H9 (cell line): ENCODE measurements around the gene SPSB4. TPM values are rescaled to one million over a fixed set of nuclear protein-coding genes. Genes with fewer than 3 reads are reported as not detected.

ENCODE experiments used
- DNase-seq: peaks from one replicate; pipeline ENCODE4 v3.0.0-alpha.2; 2017
- H2AFZ ChIP-seq: one replicate; pipeline ENCODE4 v1.6.1; 2013; ENCODE audit warnings: mild to moderate bottlenecking, low read length, control low read depth, moderate library complexity
- H2AK5ac ChIP-seq: 2 replicates; pipeline ENCODE4 v1.6.1; 2013; ENCODE audit warnings: low read length, control low read depth, mixed read lengths; ENCODE audit not compliant: insufficient read length
- H2BK120ac ChIP-seq: one replicate; pipeline ENCODE4 v1.6.1; 2013; ENCODE audit warnings: low read depth, mild to moderate bottlenecking, low read length, control low read depth, inconsistent platforms; ENCODE audit not compliant: poor library complexity, severe bottlenecking
- H2BK12ac ChIP-seq: 2 replicates; pipeline ENCODE4 v1.6.1; 2013; ENCODE audit warnings: low read length, control low read depth, mixed read lengths, low read depth; ENCODE audit not compliant: insufficient read length
- H2BK15ac ChIP-seq: 2 replicates; pipeline ENCODE4 v1.6.1; 2013; ENCODE audit warnings: low read depth, low read length, control low read depth
- H2BK20ac ChIP-seq: one replicate; pipeline ENCODE4 v1.6.1; 2013; ENCODE audit warnings: low read depth, mild to moderate bottlenecking, low read length, control low read depth, inconsistent platforms; ENCODE audit not compliant: poor library complexity, severe bottlenecking
- H2BK5ac ChIP-seq: 2 replicates; pipeline ENCODE4 v1.6.1; 2013; ENCODE audit warnings: low read length, control low read depth, mixed read lengths; ENCODE audit not compliant: insufficient read length
- H3K14ac ChIP-seq: 2 replicates; pipeline ENCODE4 v1.6.1; 2013; ENCODE audit warnings: low read length, control low read depth; ENCODE audit not compliant: insufficient read depth
- H3K18ac ChIP-seq: 2 replicates; pipeline ENCODE4 v1.6.1; 2013; ENCODE audit warnings: low read depth, mild to moderate bottlenecking, mixed read lengths, low read length, control low read depth; ENCODE audit not compliant: insufficient read length
- H3K23ac ChIP-seq: 2 replicates; pipeline ENCODE4 v1.6.1; 2013; ENCODE audit warnings: low read length, control low read depth, mixed read lengths, low read depth; ENCODE audit not compliant: insufficient read length
- H3K23me2 ChIP-seq: 2 replicates; pipeline ENCODE4 v1.6.1; 2013; ENCODE audit warnings: low read depth, mild to moderate bottlenecking, mixed read lengths, low read length, control low read depth; ENCODE audit not compliant: insufficient read length, poor library complexity, severe bottlenecking
- H3K27ac ChIP-seq: 2 replicates; pipeline ENCODE4 v1.5.1; 2013; ENCODE audit warnings: low read length, control low read depth, mixed read lengths, low read depth; ENCODE audit not compliant: insufficient read length
- H3K27me3 ChIP-seq: 2 replicates; pipeline ENCODE4 v1.6.1; 2013; ENCODE audit warnings: low read length, control low read depth, inconsistent platforms; ENCODE audit not compliant: insufficient read depth
- H3K4ac ChIP-seq: 2 replicates; pipeline ENCODE4 v1.6.1; 2013; ENCODE audit warnings: low read depth, mild to moderate bottlenecking, control low read depth, inconsistent platforms, low read length, moderate library complexity
- H3K4me1 ChIP-seq: 2 replicates; pipeline ENCODE4 v1.6.1; 2013; ENCODE audit warnings: low read length, control low read depth, inconsistent platforms; ENCODE audit not compliant: insufficient read depth
- H3K4me2 ChIP-seq: 2 replicates; pipeline ENCODE4 v1.6.1; 2013; ENCODE audit warnings: low read length, control low read depth, mixed read lengths; ENCODE audit not compliant: insufficient read length, insufficient read depth
- H3K56ac ChIP-seq: 2 replicates; pipeline ENCODE4 v1.6.1; 2013; ENCODE audit warnings: low read depth, mild to moderate bottlenecking, mixed read lengths, low read length, control low read depth; ENCODE audit not compliant: insufficient read length
- H3K79me1 ChIP-seq: 2 replicates; pipeline ENCODE4 v1.6.1; 2013; ENCODE audit warnings: low read depth, mild to moderate bottlenecking, moderate library complexity, low read length, control low read depth, inconsistent platforms; ENCODE audit not compliant: insufficient read depth, poor library complexity, severe bottlenecking
- H3K79me2 ChIP-seq: 2 replicates; pipeline ENCODE4 v1.6.1; 2013; ENCODE audit warnings: low read length, control low read depth, inconsistent platforms; ENCODE audit not compliant: insufficient read depth
- H3K9ac ChIP-seq: 2 replicates; pipeline ENCODE4 v1.6.1; 2013; ENCODE audit warnings: low read length, control low read depth, mixed read lengths; ENCODE audit not compliant: insufficient read length; ENCODE audit errors: extremely low read depth
- H3K9me3 ChIP-seq: one replicate; pipeline ENCODE4 v1.6.1; 2013; ENCODE audit warnings: low read depth, low read length, inconsistent platforms; ENCODE audit not compliant: control insufficient read depth
- H3T11ph ChIP-seq: one replicate; pipeline ENCODE4 v1.6.1; 2013; ENCODE audit warnings: mild to moderate bottlenecking, low read length, control low read depth, inconsistent platforms
- H4K20me1 ChIP-seq: one replicate; pipeline ENCODE4 v1.6.1; 2013; ENCODE audit not compliant: control insufficient read depth, insufficient read length, insufficient read depth
- H4K5ac ChIP-seq: 2 replicates; pipeline ENCODE4 v1.6.1; 2013; ENCODE audit warnings: low read depth, mild to moderate bottlenecking, mixed read lengths, low read length, control low read depth; ENCODE audit not compliant: insufficient read length
- H4K8ac ChIP-seq: replicated peaks from 2 replicates; pipeline ENCODE4 v1.6.1; 2013; ENCODE audit warnings: low read length, control low read depth, mixed read lengths, low read depth; ENCODE audit not compliant: insufficient read length
- H4K91ac ChIP-seq: 2 replicates; pipeline ENCODE4 v1.6.1; 2013; ENCODE audit warnings: low read depth, mild to moderate bottlenecking, moderate library complexity, mixed read lengths, low read length, control low read depth; ENCODE audit not compliant: insufficient read length
- H3K27ac Mint-ChIP-seq, 3 experiments: 2 replicates in 2 of 3; 3 replicates in 1 of 3; pipeline ENCODE4 v1.8.0; 2020 to 2021; ENCODE audit warnings: mixed read lengths in 3 of 3, mild to moderate bottlenecking in 1 of 3, moderate library complexity in 1 of 3
- H3K27me3 Mint-ChIP-seq: 2 replicates; pipeline ENCODE4 v1.8.0; 2021; ENCODE audit warnings: low read depth, mild to moderate bottlenecking, moderate library complexity, mixed read lengths
- H3K36me3 Mint-ChIP-seq, 3 experiments: 2 replicates in 2 of 3; 3 replicates in 1 of 3; pipeline ENCODE4 v1.8.0; 2020 to 2021; ENCODE audit warnings: low read depth in 3 of 3, mixed read lengths in 3 of 3; ENCODE audit not compliant: insufficient read depth in 1 of 3
- H3K4me1 Mint-ChIP-seq, 2 experiments: 2 replicates each; pipeline ENCODE4 v1.8.0; 2020; ENCODE audit warnings: mixed read lengths in 2 of 2
- H3K4me3 Mint-ChIP-seq, 2 experiments: 2 replicates in 1 of 2; 3 replicates in 1 of 2; pipeline ENCODE4 v1.8.0; 2020 to 2021; ENCODE audit warnings: mild to moderate bottlenecking in 2 of 2, mixed read lengths in 2 of 2, moderate library complexity in 1 of 2
- H3K9me3 Mint-ChIP-seq, 2 experiments: 2 replicates in 1 of 2; 3 replicates in 1 of 2; pipeline ENCODE4 v1.8.0; 2020; ENCODE audit warnings: mild to moderate bottlenecking in 2 of 2, mixed read lengths in 2 of 2, moderate library complexity in 1 of 2
- CTCF ChIP-seq: fragments of 200-600 bp; sonication (generic); conservative IDR thresholded peaks from 3 replicates; pipeline ENCODE4 v1.8.0; 2021; ENCODE audit warnings: antibody characterized with exemption, mild to moderate bottlenecking
- whole genome bisulfite sequencing: extraction: QIAGEN DNeasy Blood & Tissue Kit; methylation state at CpG from one replicate; pipeline ENCODE4 v1.1.7; 2013; ENCODE audit warnings: missing lambda C conversion rate, low lambda C conversion rate, mixed read lengths; ENCODE audit not compliant: insufficient read length; ENCODE audit errors: extremely low coverage; 5-methylcytosine and 5-hydroxymethylcytosine counted together
- total RNA-seq: library from RNA; stranded (reverse); gene quantifications from 2 replicates; pipeline ENCODE4 v1.2.1, GENCODE V29; 2021

The SPSB4 gene
- total RNA-seq, 1 experiment from 2014 or later, result 6.2 TPM

- no peak overlapping the region for H4K8ac ChIP-seq
- no peak overlapping the region for H3K18ac ChIP-seq
- H3K4ac ChIP-seq, result no peak overlapping the region
- no peak overlapping the region for H2BK5ac ChIP-seq
- H3K4me1 Mint-ChIP-seq, result peaks cover 17 to 21% of the 10 kb centered on the region in 2 experiments
- H3K9ac ChIP-seq, result no peak overlapping the region
- H3K36me3 Mint-ChIP-seq, result peaks cover 0 to 7% (median 0%) of the 10 kb centered on the region in 3 experiments; a peak in 2 of 7 replicates
- no peak overlapping the region for H2BK120ac ChIP-seq
- no peak overlapping the region for H3K56ac ChIP-seq
- no peaks in the 10 kb centered on the region for H3K9me3 ChIP-seq
- H2BK12ac ChIP-seq, result no peak overlapping the region
- peak; percentile 48; the same call in 2 of the 3 replicates for TF ChIP-seq CTCF
- no peaks in the 10 kb centered on the region for H3K79me1 ChIP-seq
- peaks cover 5% of the 10 kb centered on the region; the same call in 1 of the 2 replicates for H3K27me3 ChIP-seq
- no peak overlapping the region for H2AFZ ChIP-seq
- H3K9me3 Mint-ChIP-seq, result no peaks in the 10 kb centered on the region; a peak in 2 of 5 replicates
- H4K20me1 ChIP-seq, result no peaks in the 10 kb centered on the region
- H3T11ph ChIP-seq, result no peak overlapping the region
- peak; percentile 66 for DNase-seq
- H3K79me2 ChIP-seq, result no peaks in the 10 kb centered on the region; the same call in 1 of the 2 replicates
- H3K4me2 ChIP-seq, result peak overlapping the region; percentile 96
- peaks cover 23% of the 10 kb centered on the region for H3K23me2 ChIP-seq
- no peak overlapping the region for H4K91ac ChIP-seq
- H3K27ac ChIP-seq, result no peak overlapping the region
- H3K14ac ChIP-seq, result peak overlapping the region; percentile 34; the same call in 1 of the 2 replicates
- H2BK15ac ChIP-seq, result no peak overlapping the region
- H2BK20ac ChIP-seq, result no peak overlapping the region
- H3K4me3 Mint-ChIP-seq, result peak overlapping the region; percentile 80 to 97
- H3K27ac Mint-ChIP-seq, result peak overlapping the region in 1 of 3 experiments; percentile 2; a peak in 1 of 7 replicates
- no peak overlapping the region for H3K23ac ChIP-seq
- no CpG with 5 or more reads among the region's 77 CpGs for WGBS
- H4K5ac ChIP-seq, result no peak overlapping the region
- H3K27me3 Mint-ChIP-seq, result peaks cover 86% of the 10 kb centered on the region
- no peak overlapping the region for H2AK5ac ChIP-seq
- no peaks in the 10 kb centered on the region for H3K4me1 ChIP-seq
Observed at GRCh38 chr3:141051443-141052200, 475 bp downstream of the SPSB4 start.
